SK-MEL-5 (cell line): ENCODE data around the gene MLH1. TPM values are rescaled to one million over a fixed set of nuclear protein-coding genes. Genes with fewer than 3 reads are reported as not detected.

Experiments used
- DNase-seq: peaks from one replicate; pipeline ENCODE4 v3.0.0-alpha.2; 2016; ENCODE audit warnings: low read depth, low spot score
- in situ Hi-C: cut with HindIII; loops from 2 replicates; pipeline ENCODE4 v1.10.0; 2016; ENCODE audit warnings: low sequenced_read_pairs, high pct_unique_total_duplicates, low pct_unique_long_range_greater_than_20kb
- small RNA-seq, 2 experiments: library from RNA; depleted of rRNA; stranded (forward); fragments of <200 nt; gene quantifications; one replicate each; pipeline ENCODE3, GENCODE V24; 2014
- total RNA-seq: library from RNA; depleted of rRNA; stranded (reverse); fragments of >200 nt; shearing (Covaris generic); gene quantifications from 2 replicates; pipeline ENCODE4 v1.2.3, GENCODE V29; 2014; rRNA removed

The MLH1 gene
- total RNA-seq, 1 experiment from 2014 or later: 71.9 TPM

DNA sequence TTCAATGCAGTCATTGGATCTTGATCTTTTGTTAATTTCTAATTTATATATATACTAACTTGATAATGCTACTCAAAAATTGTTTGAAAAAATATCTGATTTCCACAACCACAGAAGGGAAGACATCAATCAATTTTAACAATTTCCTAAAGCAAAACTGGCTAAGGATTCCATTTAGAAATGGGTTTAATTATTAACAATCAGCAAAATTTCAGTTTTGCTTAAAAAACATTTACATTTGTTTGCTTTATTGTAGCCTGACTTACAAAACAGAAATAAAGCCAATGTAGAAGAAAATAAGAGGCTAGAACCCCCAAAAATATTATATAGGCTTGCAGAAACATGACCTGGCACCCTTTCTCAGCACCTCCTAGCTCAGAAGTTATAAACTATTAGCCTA, 106.2 kb downstream of the MLH1 start:
- in situ Hi-C loops: no loop called here
- no peak for DNase-seq

DNA sequence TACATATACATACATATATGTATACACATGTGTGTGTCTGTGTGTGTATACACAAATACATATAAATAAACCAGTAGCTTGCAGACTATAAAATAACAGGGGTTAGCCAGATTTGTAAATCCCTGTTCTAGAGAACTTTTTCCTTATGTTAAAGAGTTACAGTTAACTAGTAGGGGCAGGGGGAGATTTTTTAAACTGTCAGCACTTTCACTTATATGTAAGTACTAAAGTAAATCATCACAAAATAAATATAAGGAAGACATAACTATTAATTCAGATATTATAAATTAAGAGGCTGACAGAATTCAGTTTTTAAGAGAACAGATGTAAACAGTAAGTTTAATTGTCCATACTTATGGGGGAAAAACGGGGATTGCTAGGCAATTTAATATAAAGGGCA, 107.1 kb downstream of the MLH1 start:
- in situ Hi-C loops: no loop called here
- no peak for DNase-seq

Small RNA genes within 50 kb of the gene (small RNA-seq; reads per million reads assigned to genes)
- gene RF00019: 0 reads per million in 2 experiments
- gene RNU6ATAC4P: 0 reads per million in 2 experiments

Other genes starting within 250 kb of the MLH1 start
- gene DCLK3, start 229.0 kb upstream of the MLH1 start, total RNA-seq: not detected in 2 replicates
- 4.0 and 5.6 TPM in 2 replicates for gene TRANK1, start 48.5 kb upstream of the MLH1 start, total RNA-seq
- gene EPM2AIP1, start 387 bp upstream of the MLH1 start, total RNA-seq: 11.6 and 15.8 TPM in 2 replicates
- gene LRRFIP2, start 181.1 kb downstream of the MLH1 start, total RNA-seq: 50.5 and 54.5 TPM in 2 replicates
- 83.4 and 98.9 TPM in 2 replicates for gene GOLGA4, start 249.8 kb downstream of the MLH1 start, total RNA-seq